ENCODE results near the gene MGAT3.
"Not testable (repeated sequence)": the region's sequence is repeated elsewhere in the genome, so short reads cannot be mapped to it uniquely, and the experiment has no call there.

The MGAT3 gene

GRCh38 chr22:39518996-39519680 lies 62.3 kb downstream of the MGAT3 start:
- in situ Hi-C loops (cut with HindIII; ENCODE audit: low pct_ligation_motif_present, low pct_unique_long_range_greater_than_20kb, low sequenced_read_pairs): no loop called here
- peak; percentile 65 for DNase-seq

- in situ Hi-C loops (cut with HindIII; ENCODE audit: low pct_ligation_motif_present, low pct_unique_long_range_greater_than_20kb, low sequenced_read_pairs): no loop called here
- peak; percentile 98 for DNase-seq
Measured at GRCh38 chr22:39519681-39520225, 62.9 kb downstream of the MGAT3 start.

GRCh38 chr22:39520226-39521105 lies 63.7 kb downstream of the MGAT3 start, which contains the start of gene ATF4:
Gene ATF4, plus strand, starts transcription at chr22:39520562. Its CDS starts 884 bp downstream, at chr22:39521446.
- in situ Hi-C loops (cut with HindIII; ENCODE audit: low pct_ligation_motif_present, low pct_unique_long_range_greater_than_20kb, low sequenced_read_pairs): no loop called here
- no peak for DNase-seq

- DNase-seq: peak; percentile 60
- in situ Hi-C loops (cut with HindIII; ENCODE audit: low pct_ligation_motif_present, low pct_unique_long_range_greater_than_20kb, low sequenced_read_pairs): not testable (repeated sequence)
Measured at GRCh38 chr22:39521106-39521885, 64.5 kb downstream of the MGAT3 start.

- in situ Hi-C loops (cut with HindIII; ENCODE audit: low pct_ligation_motif_present, low pct_unique_long_range_greater_than_20kb, low sequenced_read_pairs); DNase-seq: not testable (repeated sequence)
Measured at GRCh38 chr22:39522091-39522490, 65.3 kb downstream of the MGAT3 start.

GRCh38 chr22:39522567-39523300 lies 65.9 kb downstream of the MGAT3 start:
- in situ Hi-C loops (cut with HindIII; ENCODE audit: low pct_ligation_motif_present, low pct_unique_long_range_greater_than_20kb, low sequenced_read_pairs): no loop called here
- peak; percentile 36 for DNase-seq

- in situ Hi-C loops (cut with HindIII; ENCODE audit: low pct_ligation_motif_present, low pct_unique_long_range_greater_than_20kb, low sequenced_read_pairs): no loop called here
- no peak for DNase-seq
Measured at GRCh38 chr22:39524089-39524752, 67.4 kb downstream of the MGAT3 start.

GRCh38 chr22:39524753-39525657 lies 68.2 kb downstream of the MGAT3 start:
- no peak for DNase-seq
- in situ Hi-C loops (cut with HindIII; ENCODE audit: low pct_ligation_motif_present, low pct_unique_long_range_greater_than_20kb, low sequenced_read_pairs): no loop called here

GRCh38 chr22:39525658-39525975 lies 68.8 kb downstream of the MGAT3 start:
- DNase-seq: no peak
- in situ Hi-C loops (cut with HindIII; ENCODE audit: low pct_ligation_motif_present, low pct_unique_long_range_greater_than_20kb, low sequenced_read_pairs): no loop called here

GRCh38 chr22:39526736-39527171 lies 69.9 kb downstream of the MGAT3 start:
- in situ Hi-C loops (cut with HindIII; ENCODE audit: low pct_ligation_motif_present, low pct_unique_long_range_greater_than_20kb, low sequenced_read_pairs): no loop called here
- no peak for DNase-seq

GRCh38 chr22:39527481-39527961 lies 70.7 kb downstream of the MGAT3 start:
- in situ Hi-C loops (cut with HindIII; ENCODE audit: low pct_ligation_motif_present, low pct_unique_long_range_greater_than_20kb, low sequenced_read_pairs): no loop called here
- DNase-seq: no peak

- no peak for DNase-seq
- in situ Hi-C loops (cut with HindIII; ENCODE audit: low pct_ligation_motif_present, low pct_unique_long_range_greater_than_20kb, low sequenced_read_pairs): no loop called here
Measured at GRCh38 chr22:39528080-39528661, 71.4 kb downstream of the MGAT3 start.

- in situ Hi-C loops (cut with HindIII; ENCODE audit: low pct_ligation_motif_present, low pct_unique_long_range_greater_than_20kb, low sequenced_read_pairs): no loop called here
- peak; percentile 88 for DNase-seq
Measured at GRCh38 chr22:39528681-39529486, 72.1 kb downstream of the MGAT3 start.

GRCh38 chr22:39529487-39529851 lies 72.7 kb downstream of the MGAT3 start:
- in situ Hi-C loops (cut with HindIII; ENCODE audit: low pct_ligation_motif_present, low pct_unique_long_range_greater_than_20kb, low sequenced_read_pairs): no loop called here
- DNase-seq: no peak

GRCh38 chr22:39530116-39530515 lies 73.3 kb downstream of the MGAT3 start:
- in situ Hi-C loops (cut with HindIII; ENCODE audit: low pct_ligation_motif_present, low pct_unique_long_range_greater_than_20kb, low sequenced_read_pairs): no loop called here
- DNase-seq: no peak
